HCEC 1CT (cell line): Measurements from ENCODE around the gene RNF11.

Source experiments
- DNase-seq: peaks from one replicate; pipeline ENCODE4 v3.0.0-alpha.2; 2017

RNF11 gene

DNA sequence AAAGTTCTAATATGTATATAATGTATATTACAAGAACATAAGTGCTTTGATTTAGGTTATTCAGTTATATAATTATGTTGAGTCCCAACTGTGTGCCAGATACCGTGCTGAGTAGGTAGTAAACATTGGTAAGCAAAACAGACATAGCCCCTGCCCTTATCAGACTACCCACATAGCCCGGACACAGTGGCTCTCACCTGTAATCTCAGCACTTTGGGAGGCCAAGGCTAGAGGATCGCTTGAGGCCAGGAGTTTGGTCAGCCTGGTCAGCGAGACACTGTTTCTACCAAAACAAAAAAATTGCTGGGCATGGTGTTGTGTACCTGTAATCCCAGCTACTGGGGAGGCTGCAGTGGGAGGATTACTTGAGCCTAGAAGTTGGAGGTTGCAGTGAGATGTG lies 30.7 kb downstream of the RNF11 start:
- DNase-seq, result no peak

DNA sequence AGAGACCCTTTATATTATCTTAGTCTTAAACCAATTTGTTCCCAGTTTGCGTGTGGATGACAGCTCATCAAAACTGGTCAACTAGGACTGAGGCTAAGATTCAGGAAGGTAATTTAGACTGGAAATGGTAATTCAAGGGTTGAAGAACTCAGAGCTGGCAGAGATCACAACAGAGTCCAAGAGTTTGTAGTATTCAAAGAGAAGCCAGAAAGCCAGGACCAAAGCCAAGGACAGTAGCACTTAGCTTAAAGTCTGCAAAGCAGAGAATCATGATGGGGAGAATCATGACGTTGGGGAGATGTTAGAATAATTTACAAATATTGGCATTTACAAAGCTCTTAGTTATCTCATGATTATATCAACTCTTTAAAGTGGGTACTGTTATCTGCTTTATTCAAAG lies 32.6 kb downstream of the RNF11 start:
- no peak for DNase-seq

DNA sequence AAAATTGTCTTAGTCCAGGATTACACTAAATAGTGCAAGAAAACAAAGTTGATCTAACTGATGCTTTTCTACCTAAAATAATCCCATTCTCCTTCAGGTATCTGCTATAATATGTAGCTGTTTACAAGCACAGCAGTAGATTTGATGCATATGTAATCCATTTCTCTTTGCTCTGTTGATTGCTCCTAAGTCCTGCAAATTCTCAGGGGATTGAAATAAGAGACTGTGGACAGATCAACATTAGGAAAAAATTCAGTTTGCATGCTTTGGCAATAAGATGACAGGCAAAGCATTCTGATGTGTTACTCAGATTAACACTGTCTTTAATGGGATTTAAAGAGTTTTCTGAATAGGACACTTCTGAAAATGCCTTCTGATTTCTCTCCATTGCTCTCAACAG lies 34.7 kb downstream of the RNF11 start:
- no peak for DNase-seq

DNA sequence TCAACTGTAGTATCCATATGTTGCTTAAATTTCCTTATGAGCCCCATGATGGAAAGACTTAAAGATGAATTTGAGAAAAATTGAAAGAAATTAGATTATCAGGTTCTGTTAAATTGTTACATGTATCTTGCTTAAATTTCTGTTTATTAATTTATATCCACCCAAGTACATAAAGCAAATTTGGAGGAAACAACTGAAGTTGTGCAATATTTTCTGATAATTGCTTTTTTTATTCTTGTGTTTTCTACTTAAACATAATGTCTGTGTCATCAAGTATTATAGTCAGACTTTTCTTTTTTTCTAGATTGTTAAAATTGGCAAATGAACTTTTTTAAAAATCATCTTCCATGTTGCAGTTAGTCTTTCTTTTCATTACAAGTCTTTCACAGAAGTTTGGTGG lies 36.8 kb downstream of the RNF11 start:
- DNase-seq, result no peak

DNA sequence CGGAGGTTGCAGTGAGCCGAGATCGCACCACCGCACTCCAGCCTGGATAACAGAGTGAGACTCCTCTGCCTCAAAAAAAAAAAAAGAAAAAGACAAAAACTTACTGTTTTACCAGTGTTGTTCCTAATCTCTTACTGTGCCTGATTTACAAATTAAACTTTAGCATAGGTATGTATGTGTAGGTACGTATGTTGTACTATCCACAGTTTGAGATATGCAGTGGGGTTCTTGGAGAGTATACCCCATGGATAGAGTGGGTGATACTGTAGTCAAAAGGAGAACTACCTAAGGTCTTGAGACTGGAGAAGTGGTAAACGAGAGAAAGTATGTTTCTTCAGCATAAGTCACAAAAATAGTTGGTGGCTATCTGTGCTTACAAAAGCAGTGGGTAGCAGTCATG lies 38.6 kb downstream of the RNF11 start:
- DNase-seq, result no peak

DNA sequence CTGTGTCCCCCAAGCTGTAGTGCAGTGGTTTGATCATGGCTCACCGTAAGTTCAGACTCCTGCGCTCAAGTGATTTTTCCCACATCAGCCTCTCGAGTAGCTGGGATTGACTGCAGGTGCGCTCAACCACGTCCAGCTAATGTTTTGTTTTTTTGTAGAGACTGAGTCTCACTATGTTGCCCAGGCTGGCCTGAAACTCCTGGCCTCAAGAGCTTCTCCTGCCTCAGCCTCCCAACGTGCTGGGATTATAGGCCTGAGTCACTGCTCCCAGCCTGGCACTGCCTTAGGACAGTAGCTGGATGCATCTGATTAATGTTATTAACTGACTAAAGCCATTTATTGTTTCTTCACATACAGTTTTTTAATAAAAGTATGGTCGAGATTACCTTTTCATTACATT lies 40.2 kb downstream of the RNF11 start:
- DNase-seq, result no peak

DNA sequence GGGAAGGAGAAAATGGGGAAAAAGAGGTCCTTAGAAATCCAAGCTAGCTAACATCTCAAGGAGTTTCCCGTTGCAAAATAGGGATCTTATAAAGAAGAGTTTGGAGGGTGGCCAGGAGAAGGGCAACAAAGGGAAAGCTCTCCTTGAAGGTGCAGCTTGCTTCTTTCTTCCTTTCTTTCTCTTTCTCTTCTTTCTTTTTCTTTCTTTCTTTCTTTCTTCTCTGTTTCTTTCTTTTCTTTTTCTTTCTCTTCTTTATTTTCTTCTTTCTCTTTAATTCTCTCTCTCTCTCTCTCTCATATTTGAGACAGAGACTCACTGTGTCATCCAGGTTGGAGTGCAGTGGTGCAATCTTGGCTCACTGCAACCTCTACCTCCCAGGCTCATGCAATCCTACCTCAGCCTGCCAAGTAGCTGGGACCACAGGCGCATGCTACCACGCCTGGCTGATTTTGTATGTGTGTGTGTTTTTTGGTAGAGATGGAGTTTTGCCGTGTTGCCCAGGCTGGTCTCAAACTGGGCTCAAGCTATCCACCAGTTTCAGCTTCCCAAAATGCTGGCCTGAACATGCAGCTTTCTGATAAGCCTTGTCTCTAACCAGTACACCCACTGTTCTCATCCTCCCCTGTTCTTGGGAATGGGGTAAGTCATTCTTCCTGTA lies 44.4 kb downstream of the RNF11 start:
- no peak for DNase-seq

DNA sequence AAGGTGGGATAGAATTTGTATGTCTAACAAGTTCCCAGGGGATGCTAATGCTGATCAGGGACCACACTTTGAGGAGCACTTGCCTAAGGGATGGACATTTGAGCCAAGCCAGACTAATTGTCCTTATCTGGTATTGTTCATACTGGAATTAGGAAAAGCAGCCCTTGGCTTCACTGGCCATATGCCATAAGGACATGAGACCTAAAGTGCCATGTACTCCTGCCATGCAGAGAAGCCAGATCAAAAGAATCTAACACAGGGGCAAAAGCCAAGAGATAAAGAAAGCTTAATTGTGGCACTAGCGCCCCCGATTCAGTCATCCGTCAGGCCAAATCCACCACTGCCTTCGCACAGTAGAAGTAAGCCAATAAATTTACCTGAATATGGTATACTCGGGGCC lies 45.7 kb downstream of the RNF11 start:
- DNase-seq, result no peak

DNA sequence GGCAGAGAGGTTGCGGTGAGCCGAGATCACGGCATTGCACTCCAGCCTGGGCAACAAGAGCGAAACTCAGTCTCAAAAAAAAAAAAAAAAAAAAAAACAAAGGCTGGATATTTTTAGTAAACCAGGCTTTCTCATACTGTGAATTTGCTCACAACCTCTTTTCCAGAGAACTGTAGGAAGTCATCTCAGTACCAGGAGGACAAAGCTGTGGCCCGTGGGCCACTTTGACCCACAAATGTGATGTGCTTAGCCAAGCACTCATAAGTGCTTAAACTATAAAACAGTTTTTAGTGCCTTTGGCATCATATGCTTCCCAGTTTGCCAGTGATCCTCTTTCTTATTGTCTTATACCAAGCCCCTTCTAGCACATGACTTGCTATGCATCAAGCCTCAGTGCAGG lies 46.5 kb downstream of the RNF11 start:
- DNase-seq, result no peak

DNA sequence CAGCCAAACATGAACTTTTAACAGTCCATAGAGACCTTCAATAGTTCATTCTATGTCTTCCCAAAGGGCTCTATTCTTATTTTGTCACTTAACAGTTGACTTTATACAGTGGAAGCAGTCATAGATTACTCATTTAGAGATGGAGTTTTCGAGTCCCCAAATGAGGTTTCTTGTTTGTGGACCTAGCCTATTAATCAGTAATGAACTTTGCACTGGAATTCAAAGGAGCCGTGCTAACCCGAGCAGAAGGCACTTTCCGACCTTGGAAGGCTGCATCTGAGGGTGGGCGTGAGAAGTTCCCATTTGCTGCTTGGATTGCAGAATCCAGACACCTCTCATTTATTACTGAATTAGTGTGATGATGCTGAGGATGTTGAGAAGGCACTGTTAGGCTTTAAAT lies 47.9 kb downstream of the RNF11 start:
- DNase-seq, result no peak

DNA sequence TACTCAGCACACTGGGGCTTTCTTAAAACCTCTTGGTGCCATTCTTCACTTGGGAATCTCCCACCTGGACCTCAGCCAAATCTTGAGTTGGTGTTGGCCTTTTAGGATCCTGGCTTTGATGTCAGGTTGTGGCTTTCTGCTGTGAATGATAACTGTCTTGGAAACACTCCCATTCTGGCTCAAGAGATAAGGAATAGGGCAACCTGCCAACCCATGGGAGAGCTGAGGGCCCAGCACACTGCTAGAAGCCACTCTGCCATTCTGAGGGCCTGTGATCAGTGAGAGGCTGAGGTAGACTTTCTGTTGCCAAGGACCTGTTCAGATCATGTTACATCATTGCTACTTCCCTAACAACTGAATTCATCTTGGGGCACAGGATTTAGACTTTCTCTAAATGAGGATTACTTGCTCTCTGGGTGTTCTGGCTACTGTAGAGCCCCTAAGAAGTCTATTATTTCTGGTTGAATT lies 48.4 kb downstream of the RNF11 start:
- DNase-seq, result no peak

DNA sequence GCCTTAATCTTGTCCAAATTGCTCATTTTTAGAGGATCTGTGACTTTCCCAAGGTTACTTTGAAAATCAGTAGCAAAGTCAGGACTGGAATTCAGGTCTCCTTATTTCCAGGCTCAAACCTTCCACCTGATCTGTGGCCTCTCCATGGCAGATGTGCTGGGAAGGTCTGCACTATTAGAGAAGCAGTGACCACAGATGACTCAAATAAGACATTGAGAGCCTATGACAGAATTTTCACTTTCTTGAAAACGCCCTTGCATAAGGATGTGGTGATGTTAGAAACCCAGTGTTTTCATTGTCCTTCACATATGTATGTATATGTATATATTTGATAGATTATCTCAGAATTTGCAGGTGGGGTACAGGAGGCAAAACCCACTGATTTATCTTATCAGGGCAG lies 49.0 kb downstream of the RNF11 start:
- DNase-seq, result no peak

DNA sequence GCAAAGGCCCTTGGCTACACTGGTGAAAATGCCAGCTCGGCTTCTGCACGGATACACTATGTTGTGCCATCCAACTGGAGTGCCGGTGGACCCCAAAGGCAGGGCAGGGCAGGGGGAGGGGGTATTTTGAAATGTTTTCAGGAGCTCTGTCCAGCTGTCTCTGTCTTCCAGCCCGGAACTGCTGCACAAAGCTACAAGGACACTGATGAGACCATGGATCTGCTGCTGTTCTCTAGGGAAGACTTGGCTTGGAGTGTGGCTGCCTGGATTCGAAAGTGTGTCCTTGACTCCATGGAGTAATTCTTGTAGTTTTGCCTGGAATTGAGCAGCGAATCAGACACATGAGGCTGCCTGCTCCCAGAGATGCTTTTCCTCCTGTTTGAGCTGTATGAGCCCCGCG lies 51.9 kb downstream of the RNF11 start:
- DNase-seq, result no peak

DNA sequence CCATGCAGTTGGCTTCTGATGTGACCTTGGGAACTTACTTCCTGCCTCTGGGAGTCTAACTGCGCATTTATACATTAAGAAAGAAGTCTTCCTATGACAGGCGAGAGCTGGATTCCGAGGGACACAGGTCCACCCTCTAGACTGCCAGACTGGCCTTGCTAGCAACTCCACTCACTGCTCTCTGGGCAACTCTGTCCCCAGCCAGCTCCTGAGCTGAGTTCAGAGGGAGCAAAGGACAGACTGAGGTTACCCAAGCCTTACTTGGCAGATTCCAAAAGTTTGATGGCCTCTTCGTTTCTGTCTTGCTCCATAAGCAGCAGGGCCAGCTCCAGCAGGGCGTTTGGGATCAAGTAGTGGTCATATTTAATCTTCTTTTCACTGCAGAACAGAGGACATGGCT lies 52.5 kb downstream of the RNF11 start:
- DNase-seq, result no peak

DNA sequence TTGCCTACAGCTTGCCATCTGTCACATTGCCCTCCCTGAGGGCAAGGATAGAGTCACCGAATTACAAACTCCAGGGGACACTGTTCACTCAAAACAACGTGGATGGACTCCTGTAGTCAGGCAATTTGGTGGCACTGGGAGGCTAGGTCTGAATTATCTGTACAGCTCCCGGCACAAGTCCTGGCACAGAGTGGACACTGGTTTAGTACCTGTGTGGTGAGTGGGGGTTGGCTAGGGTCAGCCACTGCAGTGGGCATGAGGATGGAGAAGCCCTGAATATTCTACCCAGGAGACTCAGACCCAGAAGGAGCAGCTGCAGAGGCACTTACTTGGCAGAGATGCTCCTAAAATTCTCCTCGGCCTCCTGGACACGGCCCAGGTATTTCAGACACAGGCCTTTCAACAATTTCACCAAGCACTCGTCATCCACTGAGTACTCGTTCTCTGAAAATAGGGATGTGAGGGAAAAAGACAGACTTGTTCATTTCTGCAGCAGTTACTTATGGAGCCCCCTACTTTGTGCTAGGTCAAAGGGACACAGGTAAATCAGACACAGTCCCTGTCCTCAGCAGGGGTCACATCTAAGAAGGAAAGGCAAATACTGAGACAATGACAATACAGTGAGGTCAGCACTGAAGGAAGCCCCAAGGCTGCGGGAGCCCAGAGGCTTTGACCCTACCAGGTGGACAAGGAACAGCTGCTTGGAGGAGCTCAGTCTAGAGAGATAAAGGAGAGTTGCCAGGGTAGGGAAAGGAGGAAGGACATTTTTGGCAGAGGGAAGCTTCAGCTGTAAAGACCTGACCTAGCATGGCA lies 53.8 kb downstream of the RNF11 start:
- no peak for DNase-seq

DNA sequence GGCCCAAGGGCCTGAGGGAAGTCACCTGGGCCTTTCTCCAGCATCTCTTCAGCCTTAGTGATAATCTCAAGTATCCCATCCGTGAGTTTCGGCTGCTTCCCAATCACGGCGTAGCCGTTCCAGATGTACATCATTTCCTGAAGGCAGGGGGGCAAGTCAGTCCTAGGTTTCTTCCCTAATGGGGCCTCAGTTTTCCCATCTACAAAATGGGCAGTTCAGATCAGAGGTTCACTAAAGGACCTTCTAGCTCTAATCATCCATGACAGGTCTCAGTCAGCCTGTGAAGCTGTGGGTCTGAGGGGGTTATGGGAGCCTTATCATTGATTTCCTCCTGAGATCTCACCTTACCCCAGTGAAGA lies 54.4 kb downstream of the RNF11 start:
- DNase-seq, result no peak

DNA sequence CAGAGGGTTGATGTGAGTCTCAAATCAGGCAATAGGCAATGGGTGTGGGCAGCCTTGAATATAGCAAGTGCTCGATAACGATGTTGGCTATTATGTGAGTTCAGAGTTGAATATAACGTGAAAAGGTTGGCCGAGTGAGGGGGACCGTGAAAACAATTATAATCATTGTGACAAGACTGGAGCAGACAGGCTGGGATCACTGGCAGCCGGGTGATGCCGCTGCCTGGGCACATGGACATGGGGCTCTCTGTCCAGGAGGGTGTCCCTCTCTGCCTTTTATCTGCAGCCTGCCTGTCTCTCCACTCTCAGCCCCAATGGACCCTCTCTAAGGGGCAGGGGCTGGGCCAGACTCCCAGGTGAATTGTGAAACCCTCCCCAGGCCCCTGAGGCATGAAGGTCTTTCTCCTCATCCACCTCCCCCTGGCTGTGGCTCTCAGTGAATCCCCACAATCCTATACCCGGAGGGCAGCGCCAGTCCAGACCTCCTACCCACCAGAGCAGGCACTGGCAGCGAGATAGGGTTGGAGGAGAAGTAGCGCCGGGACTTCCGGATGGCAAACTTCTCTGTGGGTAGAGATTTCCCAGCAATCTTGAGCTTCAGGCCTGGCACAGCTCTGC lies 57.9 kb downstream of the RNF11 start:
- DNase-seq, result no peak

DNA sequence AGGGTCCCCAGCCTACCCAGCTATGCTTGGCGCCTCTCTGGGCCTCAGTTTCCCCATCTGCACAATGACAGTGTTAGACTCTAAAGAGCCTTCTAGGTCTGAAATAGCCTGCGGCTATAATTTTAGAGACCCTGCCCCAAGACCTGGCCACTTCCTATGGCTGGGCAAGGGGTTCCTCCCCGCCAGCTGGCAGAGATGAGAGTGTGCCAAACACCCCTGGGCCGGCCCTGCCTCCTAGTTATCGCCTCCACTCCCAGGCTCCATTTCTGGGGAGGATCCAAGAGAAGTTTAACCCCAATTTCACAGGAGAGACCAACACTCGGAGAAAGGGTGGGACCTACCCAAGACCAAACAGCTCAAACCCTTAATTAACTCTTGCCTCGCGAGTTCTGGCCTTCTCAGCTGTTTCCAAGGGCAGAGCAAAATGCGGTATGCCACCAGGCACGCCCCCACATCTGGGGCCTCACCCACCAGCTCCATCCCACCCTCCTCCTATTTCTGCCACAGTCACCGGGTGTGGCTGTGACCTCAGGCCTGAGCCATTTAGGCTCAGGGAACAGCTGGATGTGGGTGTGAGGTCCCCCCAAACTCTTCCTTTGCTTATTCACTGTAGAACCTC lies 58.6 kb downstream of the RNF11 start:
- no peak for DNase-seq

DNA sequence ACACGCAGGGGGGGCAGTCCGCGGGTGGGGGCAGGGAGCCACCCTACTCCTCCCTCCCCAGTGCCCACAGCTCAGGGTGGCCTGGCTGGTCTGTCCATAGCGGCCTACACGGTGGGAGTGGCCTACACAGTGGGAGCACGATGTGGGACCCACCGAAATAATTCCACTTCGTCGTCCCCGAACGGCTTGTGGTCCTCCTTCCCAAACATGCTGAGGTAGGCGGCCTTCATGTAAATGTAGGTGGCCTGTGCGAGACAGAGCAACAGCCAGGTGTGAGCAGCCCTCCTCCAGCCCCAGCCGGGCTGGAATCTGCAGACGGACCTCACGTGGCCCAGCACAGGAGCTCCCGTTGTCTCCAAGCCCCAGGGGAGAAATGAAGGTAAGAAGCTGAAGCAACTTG lies 59.9 kb downstream of the RNF11 start:
- DNase-seq, result no peak

DNA sequence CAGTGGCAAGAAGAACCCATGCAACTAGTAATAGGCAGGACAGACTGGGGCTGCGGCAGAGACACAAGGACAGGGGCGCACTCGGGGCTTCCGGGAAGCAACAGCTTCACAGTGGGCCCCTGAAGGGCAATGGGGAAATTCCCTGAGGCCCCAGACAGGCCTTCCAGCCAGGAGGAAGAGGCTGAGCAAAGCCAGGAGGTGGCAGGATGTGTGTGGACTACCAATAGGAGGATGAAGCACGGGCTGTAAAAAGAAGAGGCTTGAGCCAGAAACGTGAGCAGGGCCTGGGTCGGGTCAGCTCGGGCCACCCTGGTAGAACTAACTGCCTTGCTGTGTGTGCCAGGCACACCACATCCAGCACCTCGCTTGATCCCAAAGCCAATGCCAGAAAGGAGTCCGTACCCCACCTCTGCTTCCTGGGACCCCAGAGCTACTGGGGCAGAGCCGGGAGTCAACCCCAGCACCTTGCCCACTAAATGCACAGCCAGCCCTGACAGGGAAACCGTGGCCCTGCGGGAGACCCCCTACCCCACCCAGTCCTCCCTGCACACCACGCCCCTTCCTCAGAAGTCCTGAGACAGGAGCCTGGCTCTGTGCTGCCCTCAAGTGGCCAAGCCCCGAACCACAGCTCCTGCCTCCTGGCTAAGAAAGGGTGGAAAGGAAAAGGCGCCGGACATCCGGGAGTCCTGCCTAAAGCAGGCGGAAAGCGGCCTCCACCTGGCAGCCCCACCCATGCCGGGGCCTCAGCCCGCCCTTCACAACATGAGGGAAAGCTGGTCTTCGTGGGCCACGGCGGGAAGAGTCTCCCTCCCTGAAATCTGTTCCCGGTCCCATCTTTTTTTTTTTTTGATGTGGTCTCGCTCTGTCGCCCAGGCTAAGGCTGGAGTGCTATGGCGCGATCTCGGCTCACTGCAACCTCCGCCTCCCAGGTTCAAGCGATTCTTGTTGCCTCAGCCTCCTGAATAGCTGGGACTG lies 60.6 kb downstream of the RNF11 start:
- DNase-seq, result peak; percentile 59

DNA sequence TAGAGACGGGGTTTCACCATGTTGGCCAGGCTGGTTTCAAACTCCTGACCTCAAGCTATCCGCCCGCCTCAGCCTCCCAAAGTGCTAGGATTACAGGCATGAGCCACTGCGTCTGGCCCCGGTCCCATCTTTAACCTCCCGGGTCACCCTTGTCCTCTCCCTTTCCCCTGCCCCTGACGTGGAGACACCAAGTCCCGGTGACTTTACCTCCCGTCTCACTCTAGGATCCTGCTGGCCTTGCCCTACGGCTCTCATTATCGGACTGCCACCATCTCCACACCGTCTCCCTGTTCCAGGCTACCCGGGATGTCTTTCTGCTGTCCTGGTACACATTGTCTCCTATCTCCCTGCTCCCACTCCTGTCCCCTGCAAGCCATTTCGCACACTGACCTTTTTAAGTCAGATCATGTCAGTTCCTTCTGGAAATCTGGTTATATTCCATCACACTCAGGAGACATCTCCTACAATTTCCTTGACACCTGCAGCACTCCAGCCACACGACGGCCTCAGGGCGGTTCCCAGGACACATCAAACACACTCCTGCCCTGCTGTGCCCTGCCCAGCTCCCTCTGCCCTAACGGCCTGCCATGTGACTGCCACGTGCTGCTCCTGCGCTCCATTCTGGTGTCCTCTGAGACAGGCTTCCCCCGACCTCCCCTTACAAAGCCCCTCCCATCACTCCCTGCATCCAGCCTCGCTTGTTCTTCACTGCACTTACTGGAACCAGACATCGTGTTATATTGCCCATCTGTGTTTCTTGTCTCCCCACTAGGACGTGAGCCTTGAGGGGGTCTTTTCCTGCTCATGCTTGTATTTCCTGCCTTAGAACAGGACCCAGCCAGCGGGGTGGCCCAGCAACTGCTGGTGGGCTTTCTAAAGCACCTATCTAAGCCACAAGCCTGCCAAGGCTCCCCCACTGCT lies 61.6 kb downstream of the RNF11 start:
- no peak for DNase-seq

DNA sequence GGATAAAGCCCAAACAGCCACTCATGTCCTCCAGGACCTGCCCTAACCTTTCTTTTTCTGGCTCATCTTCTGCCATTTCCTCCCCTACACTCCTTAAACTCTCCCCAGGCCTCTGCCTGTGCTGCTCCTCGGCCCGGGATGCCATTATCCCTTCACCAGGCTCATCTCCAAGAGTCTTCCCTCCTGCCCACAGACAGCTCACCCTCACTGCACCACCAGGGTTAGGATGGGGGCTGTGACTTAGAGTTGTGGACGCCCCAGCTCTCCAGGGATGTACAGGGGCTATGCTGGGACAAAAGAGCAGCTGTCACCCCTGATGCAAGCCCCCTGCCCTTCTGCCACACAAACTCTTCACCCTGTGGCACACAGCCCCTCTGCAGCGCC lies 62.2 kb downstream of the RNF11 start:
- DNase-seq, result no peak
